Suprapubic skin (tissue), 4 donors: ENCODE results near the gene ALDH3B1. TPM values are rescaled to one million over a fixed set of nuclear protein-coding genes. Genes with fewer than 3 reads are reported as not detected.

Source experiments
- DNase-seq, 2 donors: peaks; one replicate each; pipeline ENCODE4 v3.0.0-alpha.2; 2019; ENCODE audit warnings: low spot score in 2 of 2
- H3K27ac ChIP-seq: fragments of 200-600 bp; sonication (generic); one replicate; pipeline ENCODE4 v1.5.1; 2019
- H3K27me3 ChIP-seq: fragments of 200-600 bp; sonication (generic); one replicate; pipeline ENCODE4 v1.5.1; 2019
- H3K36me3 ChIP-seq: fragments of 200-600 bp; sonication (generic); one replicate; pipeline ENCODE4 v1.5.1; 2019
- H3K4me1 ChIP-seq: fragments of 200-600 bp; sonication (generic); one replicate; pipeline ENCODE4 v1.5.1; 2019
- H3K4me3 ChIP-seq: fragments of 200-600 bp; sonication (generic); one replicate; pipeline ENCODE4 v1.5.1; 2019; ENCODE audit warnings: mild to moderate bottlenecking
- H3K9me3 ChIP-seq: fragments of 200-600 bp; sonication (generic); one replicate; pipeline ENCODE4 v1.5.1; 2019
- CTCF ChIP-seq, 2 donors: fragments of 200-600 bp in 1 of 2; fragments of 450-650 bp in 1 of 2; sonication (generic) in 1 of 2; IDR thresholded peaks; one replicate each; pipeline ENCODE4 v1.5.1; 2016 to 2019; ENCODE audit warnings: antibody characterized with exemption in 2 of 2, mild to moderate bottlenecking in 1 of 2, moderate library complexity in 1 of 2
- EP300 ChIP-seq: sonication (generic); formaldehyde crosslinking; IDR thresholded peaks from one replicate; pipeline ENCODE4 v1.6.1; 2017; ENCODE audit warnings: antibody characterized with exemption
- POLR2A ChIP-seq, 2 donors: fragments of 450-650 bp; IDR thresholded peaks; one replicate each; pipeline ENCODE4 v1.6.1; 2017; ENCODE audit warnings: antibody characterized with exemption in 2 of 2, mild to moderate bottlenecking in 2 of 2, moderate library complexity in 2 of 2
- POLR2AphosphoS5 ChIP-seq, 3 donors: sonication (generic); formaldehyde crosslinking; IDR thresholded peaks; one replicate each; pipeline ENCODE4 v1.6.1; 2017; ENCODE audit warnings: antibody characterized with exemption in 3 of 3
- WGBS: methylation state at CpG from one replicate; pipeline ENCODE4 v1.1.5; 2018; 5-methylcytosine and 5-hydroxymethylcytosine counted together
- total RNA-seq, 4 donors: library from RNA; depleted of rRNA; stranded (reverse); fragments of >200 nt; gene quantifications; one replicate each; pipeline ENCODE4 v1.1.0, GENCODE V29; 2016

ALDH3B1 gene
- total RNA-seq, 4 donors from 2014 or later: 3.2 to 6.4 (median 5.9) TPM

DNA sequence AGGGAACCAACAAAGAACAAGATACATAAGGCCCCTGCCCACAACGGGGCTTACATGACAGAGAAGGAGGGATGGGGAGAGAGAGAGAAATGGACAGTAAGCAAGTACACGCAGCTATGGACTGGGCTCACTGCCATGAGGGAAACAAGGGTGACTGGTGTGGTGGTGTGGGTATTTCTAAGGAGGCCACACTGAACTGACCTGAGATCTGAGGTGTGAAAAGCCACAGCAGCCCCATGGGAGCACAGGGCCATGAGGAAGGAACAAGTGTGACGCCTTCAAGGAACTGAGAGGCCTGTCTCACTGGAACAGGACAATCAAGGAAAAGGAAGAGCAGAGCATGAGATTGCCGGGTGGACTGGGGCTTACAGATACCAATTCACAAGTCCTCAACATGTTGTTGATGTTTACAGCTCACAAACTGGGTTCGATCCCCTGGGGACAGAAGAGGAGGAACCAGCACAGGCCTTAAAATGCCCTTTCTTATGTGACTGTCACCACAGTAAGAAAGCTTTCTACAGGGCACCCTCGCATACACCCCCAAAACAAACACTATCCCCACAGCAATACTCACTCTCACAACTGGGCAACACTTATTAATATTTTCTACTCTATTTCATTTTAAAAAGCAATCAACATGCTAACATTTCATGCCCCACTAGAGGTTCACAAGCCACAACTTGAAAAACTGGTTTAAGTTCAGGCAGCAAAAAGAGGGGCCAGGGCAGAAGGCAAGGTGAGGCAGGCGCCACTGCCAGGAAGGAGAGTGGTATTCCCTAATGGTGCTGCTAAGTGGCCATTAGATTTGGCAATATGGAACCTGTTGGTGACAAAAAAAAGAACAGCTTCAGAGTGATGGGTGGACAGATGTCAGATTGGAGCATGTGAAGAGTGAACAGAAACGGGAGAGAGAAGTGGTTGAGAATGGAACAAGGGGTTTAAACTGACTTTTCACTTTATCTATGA is 67.8 kb downstream of the ALDH3B1 start:
- no peaks in the 10 kb centered on the region for H3K9me3 ChIP-seq
- 78% methylated on average over 8 of the region's 8 CpGs for WGBS
- no peak for DNase-seq
- no peak overlapping the region for H3K4me3 ChIP-seq
- no peak overlapping the region for H3K27ac ChIP-seq
- no peaks in the 10 kb centered on the region for H3K27me3 ChIP-seq
- peaks cover 9% of the 10 kb centered on the region for H3K36me3 ChIP-seq
- TF ChIP-seq EP300 (no peak), POLR2AphosphoS5 (IDR thresholded peaks at IDR 0.05) (no peak), POLR2A (IDR thresholded peaks at IDR 0.05) (no peak), CTCF (IDR thresholded peaks at IDR 0.05) (no peak)
- H3K4me1 ChIP-seq: peaks cover 5% of the 10 kb centered on the region

Other genes with a start within 250 kb of the ALDH3B1 start
- gene UNC93B1, start 6.2 kb upstream of the ALDH3B1 start, total RNA-seq: 10 to 100 TPM; 22.7 to 34.3 (median 28.1) TPM
- 100 to 1,000 TPM in 3 of 4 donors, 10 to 100 TPM in 1; 90.8 to 155 (median 148) TPM for gene NDUFS8, start 20.4 kb downstream of the ALDH3B1 start, total RNA-seq
- gene TCIRG1, start 28.7 kb downstream of the ALDH3B1 start, total RNA-seq: 10 to 100 TPM; 19.4 to 50.9 (median 41.2) TPM
- gene CHKA, start 111.1 kb downstream of the ALDH3B1 start, total RNA-seq: 10 to 100 TPM in 3 of 4 donors, 1 to 10 TPM in 1; 7.8 to 21.4 (median 15.3) TPM
- gene KMT5B, start 203.0 kb downstream of the ALDH3B1 start, total RNA-seq: 10 to 100 TPM; 27.2 to 40.5 (median 33.3) TPM